Measurements from ENCODE around the gene FAM167B.
A peak's percentile ranks its signal among the peaks of the same experiment; 100 is the strongest.

Gene FAM167B

GRCh38 chr1:32240140-32240951 lies 6.7 kb upstream of the FAM167B start:
- no peaks in the 10 kb centered on the region for H3K9me3 ChIP-seq (ENCODE audit: control insufficient read depth in 2 of 2, low read length in 2 of 2)
- H3K9ac ChIP-seq (ENCODE audit: low read depth in 1 of 2, low read length in 2 of 2): peak overlapping the region; percentile 72
- no peaks in the 10 kb centered on the region for H3K27me3 ChIP-seq (ENCODE audit: control insufficient read depth in 2 of 2, insufficient read depth in 2 of 2, low read length in 2 of 2)
- H3K4me1 ChIP-seq (ENCODE audit: control insufficient read depth in 2 of 2, insufficient read depth in 2 of 2, low read length in 2 of 2): peaks cover 3 to 13% of the 10 kb centered on the region in 2 donors
- peak overlapping the region; percentile 75 to 76 for H3K27ac ChIP-seq (ENCODE audit: low read depth in 2 of 2, low read length in 2 of 2)
- no peaks in the 10 kb centered on the region for H3K36me3 ChIP-seq (ENCODE audit: control insufficient read depth in 2 of 2, insufficient read depth in 2 of 2, low read length in 2 of 2)
- peak overlapping the region; percentile 83 to 86 for H3K4me3 ChIP-seq (ENCODE audit: low read length in 2 of 2)

- Histone ChIP-seq H3K4me1 (ENCODE audit: control insufficient read depth in 2 of 2, insufficient read depth in 2 of 2, low read length in 2 of 2) (peaks cover 3 to 13% of the 10 kb centered on the region in 2 donors), H3K9ac (ENCODE audit: low read depth in 1 of 2, low read length in 2 of 2) (peak overlapping the region; percentile 72), H3K9me3 (ENCODE audit: control insufficient read depth in 2 of 2, low read length in 2 of 2) (no peaks in the 10 kb centered on the region), H3K27me3 (ENCODE audit: control insufficient read depth in 2 of 2, insufficient read depth in 2 of 2, low read length in 2 of 2) (no peaks in the 10 kb centered on the region), H3K36me3 (ENCODE audit: control insufficient read depth in 2 of 2, insufficient read depth in 2 of 2, low read length in 2 of 2) (no peaks in the 10 kb centered on the region), H3K4me3 (ENCODE audit: low read length in 2 of 2) (peak overlapping the region; percentile 83 to 86), H3K27ac (ENCODE audit: low read depth in 2 of 2, low read length in 2 of 2) (peak overlapping the region; percentile 75 to 76)
These were observed 5.8 kb upstream of the FAM167B start for GRCh38 chr1:32241001-32241763.

GRCh38 chr1:32242341-32242851 lies 4.6 kb upstream of the FAM167B start:
- Histone ChIP-seq H3K27ac (ENCODE audit: low read depth in 2 of 2, low read length in 2 of 2) (no peak overlapping the region), H3K4me1 (ENCODE audit: control insufficient read depth in 2 of 2, insufficient read depth in 2 of 2, low read length in 2 of 2) (peaks cover 5 to 17% of the 10 kb centered on the region in 2 donors), H3K36me3 (ENCODE audit: control insufficient read depth in 2 of 2, insufficient read depth in 2 of 2, low read length in 2 of 2) (no peaks in the 10 kb centered on the region), H3K4me3 (ENCODE audit: low read length in 2 of 2) (no peak overlapping the region), H3K9me3 (ENCODE audit: control insufficient read depth in 2 of 2, low read length in 2 of 2) (no peaks in the 10 kb centered on the region), H3K9ac (ENCODE audit: low read depth in 1 of 2, low read length in 2 of 2) (no peak overlapping the region), H3K27me3 (ENCODE audit: control insufficient read depth in 2 of 2, insufficient read depth in 2 of 2, low read length in 2 of 2) (no peaks in the 10 kb centered on the region)

GRCh38 chr1:32247452-32247851 lies 430 bp downstream of the FAM167B start:
- no peaks in the 10 kb centered on the region for H3K36me3 ChIP-seq (ENCODE audit: control insufficient read depth in 2 of 2, insufficient read depth in 2 of 2, low read length in 2 of 2)
- H3K9ac ChIP-seq (ENCODE audit: low read depth in 1 of 2, low read length in 2 of 2): no peak overlapping the region
- H3K4me3 ChIP-seq (ENCODE audit: low read length in 2 of 2): no peak overlapping the region
- H3K27ac ChIP-seq (ENCODE audit: low read depth in 2 of 2, low read length in 2 of 2): peak overlapping the region; percentile 14 to 67
- H3K9me3 ChIP-seq (ENCODE audit: control insufficient read depth in 2 of 2, low read length in 2 of 2): no peaks in the 10 kb centered on the region
- peaks cover 12 to 25% of the 10 kb centered on the region in 2 donors for H3K4me1 ChIP-seq (ENCODE audit: control insufficient read depth in 2 of 2, insufficient read depth in 2 of 2, low read length in 2 of 2)
- no peaks in the 10 kb centered on the region for H3K27me3 ChIP-seq (ENCODE audit: control insufficient read depth in 2 of 2, insufficient read depth in 2 of 2, low read length in 2 of 2)

GRCh38 chr1:32247983-32248889 lies 1.2 kb downstream of the FAM167B start:
- Histone ChIP-seq H3K9ac (ENCODE audit: low read depth in 1 of 2, low read length in 2 of 2) (no peak overlapping the region), H3K36me3 (ENCODE audit: control insufficient read depth in 2 of 2, insufficient read depth in 2 of 2, low read length in 2 of 2) (no peaks in the 10 kb centered on the region), H3K4me3 (ENCODE audit: low read length in 2 of 2) (no peak overlapping the region), H3K27ac (ENCODE audit: low read depth in 2 of 2, low read length in 2 of 2) (peak overlapping the region in 1 of 2 donors; percentile 67), H3K4me1 (ENCODE audit: control insufficient read depth in 2 of 2, insufficient read depth in 2 of 2, low read length in 2 of 2) (peaks cover 12 to 25% of the 10 kb centered on the region in 2 donors), H3K9me3 (ENCODE audit: control insufficient read depth in 2 of 2, low read length in 2 of 2) (no peaks in the 10 kb centered on the region), H3K27me3 (ENCODE audit: control insufficient read depth in 2 of 2, insufficient read depth in 2 of 2, low read length in 2 of 2) (no peaks in the 10 kb centered on the region)

- no peaks in the 10 kb centered on the region for H3K27me3 ChIP-seq (ENCODE audit: control insufficient read depth in 2 of 2, insufficient read depth in 2 of 2, low read length in 2 of 2)
- peaks cover 12 to 28% of the 10 kb centered on the region in 2 donors for H3K4me1 ChIP-seq (ENCODE audit: control insufficient read depth in 2 of 2, insufficient read depth in 2 of 2, low read length in 2 of 2)
- peak overlapping the region; percentile 1 to 46 for H3K4me3 ChIP-seq (ENCODE audit: low read length in 2 of 2)
- H3K9ac ChIP-seq (ENCODE audit: low read depth in 1 of 2, low read length in 2 of 2): peak overlapping the region in 1 of 2 donors; percentile 47
- H3K9me3 ChIP-seq (ENCODE audit: control insufficient read depth in 2 of 2, low read length in 2 of 2): no peaks in the 10 kb centered on the region
- H3K36me3 ChIP-seq (ENCODE audit: control insufficient read depth in 2 of 2, insufficient read depth in 2 of 2, low read length in 2 of 2): no peaks in the 10 kb centered on the region
- H3K27ac ChIP-seq (ENCODE audit: low read depth in 2 of 2, low read length in 2 of 2): peak overlapping the region; percentile 58 to 85
These were observed 3.0 kb downstream of the FAM167B start for GRCh38 chr1:32249831-32250525.

GRCh38 chr1:32250893-32251716 lies 4.1 kb downstream of the FAM167B start, which contains the start of gene LCK:
TSS of gene LCK (plus strand) at chr1:32251265. CDS start at chr1:32274330, 23,065 bp downstream.
- Histone ChIP-seq H3K9ac (ENCODE audit: low read depth in 1 of 2, low read length in 2 of 2) (peak within 1 kb of the TSS in 1 of 2 donors; percentile 68), H3K36me3 (ENCODE audit: control insufficient read depth in 2 of 2, insufficient read depth in 2 of 2, low read length in 2 of 2) (no peaks in the 10 kb centered on the region), H3K4me3 (ENCODE audit: low read length in 2 of 2) (peak within 1 kb of the TSS; percentile 12 to 69), H3K9me3 (ENCODE audit: control insufficient read depth in 2 of 2, low read length in 2 of 2) (no peaks in the 10 kb centered on the region), H3K27ac (ENCODE audit: low read depth in 2 of 2, low read length in 2 of 2) (peak within 1 kb of the TSS; percentile 58 to 85), H3K4me1 (ENCODE audit: control insufficient read depth in 2 of 2, insufficient read depth in 2 of 2, low read length in 2 of 2) (peaks cover 12 to 28% of the 10 kb centered on the region in 2 donors), H3K27me3 (ENCODE audit: control insufficient read depth in 2 of 2, insufficient read depth in 2 of 2, low read length in 2 of 2) (no peaks in the 10 kb centered on the region)

- Histone ChIP-seq H3K27me3 (ENCODE audit: control insufficient read depth in 2 of 2, insufficient read depth in 2 of 2, low read length in 2 of 2) (no peaks in the 10 kb centered on the region), H3K4me3 (ENCODE audit: low read length in 2 of 2) (no peak overlapping the region), H3K36me3 (ENCODE audit: control insufficient read depth in 2 of 2, insufficient read depth in 2 of 2, low read length in 2 of 2) (no peaks in the 10 kb centered on the region), H3K9ac (ENCODE audit: low read depth in 1 of 2, low read length in 2 of 2) (no peak overlapping the region), H3K4me1 (ENCODE audit: control insufficient read depth in 2 of 2, insufficient read depth in 2 of 2, low read length in 2 of 2) (peaks cover 0 to 11% of the 10 kb centered on the region in 2 donors), H3K9me3 (ENCODE audit: control insufficient read depth in 2 of 2, low read length in 2 of 2) (no peaks in the 10 kb centered on the region), H3K27ac (ENCODE audit: low read depth in 2 of 2, low read length in 2 of 2) (no peak overlapping the region)
These were observed 8.3 kb downstream of the FAM167B start for GRCh38 chr1:32255072-32256071.

Data from mucosa of rectum (tissue), 2 donors.